ENCODE results near the gene STAG3. TPM values are rescaled to one million over a fixed set of nuclear protein-coding genes. Genes with fewer than 3 reads are reported as not detected.

Gene STAG3
- total and polyA plus RNA-seq, 9 of the 15 experiments (the other 6 are each of a cell fraction or from before 2014, with no cell fraction given): 0.54 to 2.5 (median 1.7) TPM

GRCh38 chr7:100208911-100209408, 31.2 kb downstream of the STAG3 start (continued):
- TF ChIP-seq NONO (IDR thresholded peaks at IDR 0.05; ENCODE audit: low read depth in 2 of 2, low read length in 1 of 2) (no peak), ZNF354B (CRISPR knock-in tag; IDR thresholded peaks at IDR 0.05) (no peak), TBP (optimal IDR thresholded peaks at IDR 0.05; ENCODE audit: low read depth, low read length) (no peak), ZBTB7A (IDR thresholded peaks at IDR 0.05; ENCODE audit: borderline replicate concordance, control insufficient read depth, low read depth, low read length) (no peak), ZNF592 (IDR thresholded peaks at IDR 0.05) (no peak), TCF15 (CRISPR knock-in tag; IDR thresholded peaks at IDR 0.05) (no peak), CEBPB (tag; IDR thresholded peaks at IDR 0.05) (no peak), FOS (IDR thresholded peaks at IDR 0.05; ENCODE audit: extremely low read depth, insufficient read length) (no peak), ZNF740 (CRISPR knock-in tag; IDR thresholded peaks at IDR 0.05) (no peak), ZNF740 (tag; IDR thresholded peaks at IDR 0.05) (no peak), EHMT2 (IDR thresholded peaks at IDR 0.05) (no peak), RFX5 (IDR thresholded peaks at IDR 0.05; ENCODE audit: low read depth, low read length) (no peak), HNRNPL (IDR thresholded peaks at IDR 0.05; ENCODE audit: low read depth, low read length) (no peak), CBX5 (IDR thresholded peaks at IDR 0.05; ENCODE audit: borderline replicate concordance, low read depth) (no peak), ZBTB43 (CRISPR knock-in tag; IDR thresholded peaks at IDR 0.05) (no peak), SMAD3 (CRISPR knock-in tag; conservative IDR thresholded peaks at IDR 0.05) (no peak), MTF1 (CRISPR knock-in tag; IDR thresholded peaks at IDR 0.05; ENCODE audit: borderline replicate concordance) (no peak)

All from K562 (cell line).